Activated CD4-positive, alpha-beta T cell treated with anti-CD3 and anti-CD28 coated beads for 24 hours (primary cell): ENCODE results near the gene IRF7.
"Not testable (repeated sequence)": the region's sequence is repeated elsewhere in the genome, so short reads cannot be mapped to it uniquely, and the experiment has no call there.

Source experiments
- DNase-seq, 2 donors: peaks; one replicate each; pipeline ENCODE4 v3.0.0-alpha.2; 2020; ENCODE audit warnings: low read depth in 2 of 2

The IRF7 gene

DNA sequence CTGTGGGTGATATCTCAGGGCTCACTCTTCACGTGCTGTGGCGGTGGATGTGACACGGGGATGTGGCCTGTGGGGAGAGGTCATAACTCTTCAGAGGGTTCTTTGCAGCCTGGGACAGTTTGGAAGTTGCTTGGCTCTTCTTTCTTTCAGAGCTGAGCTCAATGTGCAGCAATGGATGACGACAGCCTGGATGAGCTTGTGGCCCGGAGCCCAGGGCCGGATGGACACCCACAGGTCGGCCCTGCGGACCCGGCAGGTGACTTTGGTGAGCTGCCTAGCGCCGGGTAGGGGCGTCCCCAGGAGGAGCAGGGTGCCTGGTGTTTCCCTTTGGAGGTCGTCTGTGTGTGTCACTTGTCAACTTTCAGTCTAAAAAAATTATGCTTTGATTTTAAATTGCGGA, 34.4 kb downstream of the IRF7 start:
- no peak for DNase-seq

DNA sequence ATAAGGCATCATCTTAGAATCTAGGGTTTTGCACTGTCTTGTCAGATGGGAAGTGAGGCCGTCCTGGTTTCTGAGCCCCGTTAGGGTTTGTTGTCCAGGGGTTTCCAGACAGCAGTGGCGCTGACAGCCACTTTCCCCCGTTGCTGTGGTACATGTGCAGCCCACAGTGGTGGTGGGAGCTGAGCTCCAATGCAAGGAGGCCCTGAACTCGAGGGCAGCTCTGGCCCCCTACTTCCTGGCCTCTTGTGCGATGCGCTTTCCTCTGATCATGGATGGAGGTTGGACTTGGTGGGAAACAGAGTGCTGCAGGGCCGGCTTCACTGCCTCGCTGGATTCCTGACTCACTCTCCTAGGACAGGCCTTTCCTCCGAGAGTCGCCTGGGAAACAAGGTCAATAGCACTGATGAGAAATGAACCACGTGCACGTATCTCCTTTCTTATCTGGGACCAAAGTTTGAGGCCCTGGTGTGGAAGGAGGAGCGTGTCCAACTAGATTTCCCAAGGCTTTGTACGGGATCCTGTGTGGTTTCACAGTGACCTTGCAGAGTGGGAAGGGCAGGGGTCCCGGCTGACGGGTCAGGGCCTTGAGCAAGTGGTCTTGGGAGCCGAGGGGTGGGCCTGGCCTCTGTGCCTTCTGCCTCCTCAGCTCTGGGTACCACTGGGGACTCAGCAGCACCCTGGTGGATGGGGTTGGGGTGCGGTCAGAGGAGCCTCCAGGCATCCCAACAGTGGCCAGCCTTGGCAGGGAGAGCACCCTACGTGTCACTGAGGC, 35.7 kb downstream of the IRF7 start:
- DNase-seq: no peak

- DNase-seq: no peak
Observed at GRCh38 chr11:578276-579035, 37.3 kb downstream of the IRF7 start.

DNA sequence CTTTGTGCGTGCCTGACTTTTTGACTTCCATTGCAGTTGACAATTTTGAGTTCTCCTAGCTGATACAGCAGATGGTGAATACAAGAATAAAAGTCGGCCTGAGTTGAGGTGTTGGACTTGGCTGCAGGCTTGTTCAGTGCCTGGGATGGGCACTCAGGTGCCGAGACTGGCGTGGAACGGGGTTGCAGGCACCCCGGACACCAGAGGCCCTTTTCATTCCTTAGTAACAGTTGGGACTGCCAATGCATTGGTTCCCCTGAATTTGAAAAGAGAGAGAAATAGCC, 38.2 kb downstream of the IRF7 start:
- no peak for DNase-seq

DNA sequence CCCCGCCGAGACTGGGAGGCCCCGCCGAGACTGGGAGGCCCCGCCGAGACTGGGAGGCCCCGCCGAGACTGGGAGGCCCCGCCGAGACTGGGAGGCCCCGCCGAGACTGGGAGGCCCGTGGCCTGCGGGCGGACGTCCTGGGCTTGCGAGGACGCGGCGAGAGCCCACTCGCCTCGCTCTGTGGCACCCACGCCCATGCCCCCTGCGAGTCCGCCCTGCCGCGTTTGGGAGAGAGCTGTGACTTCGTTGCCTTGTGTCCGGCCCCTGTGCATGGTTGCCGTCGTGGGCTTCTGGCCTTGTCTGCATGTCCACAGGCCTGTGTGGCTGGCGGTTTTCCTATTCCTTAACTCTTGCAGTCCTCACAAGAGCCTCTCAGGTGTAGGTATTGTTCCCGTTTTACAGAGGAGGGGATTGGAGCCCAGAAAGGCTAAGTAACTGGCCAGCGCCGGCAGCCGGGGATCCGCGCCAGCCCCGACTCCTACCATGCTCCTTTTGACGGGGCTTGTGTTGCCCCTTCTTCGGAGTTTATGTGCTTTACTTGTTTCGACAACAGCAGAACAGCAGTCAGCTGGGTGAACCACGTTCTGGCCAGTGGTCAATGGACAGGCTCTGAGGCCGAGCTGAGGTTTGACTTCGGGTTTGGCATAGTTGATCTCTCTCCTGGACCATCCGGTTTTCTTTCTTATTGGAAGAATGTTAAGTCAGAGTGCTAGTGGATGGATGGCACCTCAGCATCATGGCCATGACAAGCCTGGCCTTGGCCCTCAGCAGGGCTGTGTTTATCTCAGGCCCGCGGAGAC, 38.7 kb downstream of the IRF7 start:
- DNase-seq: no peak

- DNase-seq: peak; percentile 89
Observed at GRCh38 chr11:575996-576768, 39.6 kb downstream of the IRF7 start, which contains the start of gene PHRF1. TSS of gene PHRF1 (plus strand) at chr11:576470. CDS start at chr11:581513, 5,043 bp downstream.

GRCh38 chr11:575313-575995, 40.3 kb downstream of the IRF7 start:
- no peak for DNase-seq

- DNase-seq: no peak
Observed at GRCh38 chr11:574632-575312, 41.0 kb downstream of the IRF7 start.

GRCh38 chr11:574031-574570, 41.6 kb downstream of the IRF7 start:
- not testable (repeated sequence) for DNase-seq

- DNase-seq: no peak
Observed at GRCh38 chr11:573146-573759, 42.5 kb downstream of the IRF7 start.

DNA sequence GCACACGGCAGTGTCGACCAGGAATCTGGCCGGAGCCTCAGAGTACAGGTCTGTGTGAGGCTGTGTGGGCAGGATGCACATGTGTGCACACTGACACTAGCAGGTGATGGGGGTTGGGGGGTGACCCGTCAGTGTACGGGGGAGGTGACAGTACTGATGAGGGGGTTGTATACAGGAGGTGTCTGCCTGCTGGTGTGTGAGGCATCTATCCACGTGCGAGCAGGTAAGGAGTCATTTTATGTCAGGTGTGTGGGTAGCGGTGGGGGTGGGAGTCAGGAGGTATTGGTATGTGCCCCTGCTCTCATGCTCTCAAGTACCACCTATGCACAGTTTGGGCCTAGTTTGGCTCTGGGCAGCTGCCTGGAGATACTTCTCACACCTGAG, 44.0 kb downstream of the IRF7 start:
- DNase-seq: no peak

DNA sequence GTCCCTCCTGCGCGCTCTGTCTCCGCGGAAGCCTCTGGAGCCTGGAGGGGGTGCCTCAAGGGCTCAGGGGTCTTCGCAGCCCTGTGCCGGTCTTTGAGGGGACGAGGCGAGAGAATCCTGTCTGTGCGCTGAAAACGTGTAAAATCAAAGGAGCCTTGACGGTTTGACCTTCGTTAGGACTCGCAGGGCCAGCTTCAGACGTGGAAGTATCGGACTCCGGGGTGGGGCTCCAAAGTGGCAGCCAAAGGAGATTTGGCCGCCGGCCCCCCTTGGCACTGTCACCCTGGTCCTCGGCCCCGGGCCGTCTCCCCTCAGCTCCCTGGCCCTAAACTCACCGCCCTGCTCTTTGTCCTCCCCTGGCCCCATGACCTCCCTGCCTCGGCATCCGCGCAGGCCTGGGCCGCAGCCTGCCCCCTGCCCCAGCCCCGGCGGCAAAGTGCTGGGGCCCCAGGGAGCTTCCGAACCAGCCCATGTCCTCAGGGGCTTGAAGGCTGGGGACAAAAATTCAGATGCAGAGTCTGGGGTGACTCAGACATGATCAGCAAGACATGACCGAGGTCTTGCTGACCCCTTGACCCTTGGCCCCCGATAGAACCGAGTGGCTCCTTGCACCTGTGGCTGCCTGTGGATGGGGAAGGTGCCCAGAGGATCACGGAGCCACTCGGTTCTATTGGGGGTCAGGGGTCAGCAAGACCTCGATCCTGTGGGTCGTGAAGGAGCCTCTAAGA, 46.4 kb downstream of the IRF7 start:
- no peak for DNase-seq

DNA sequence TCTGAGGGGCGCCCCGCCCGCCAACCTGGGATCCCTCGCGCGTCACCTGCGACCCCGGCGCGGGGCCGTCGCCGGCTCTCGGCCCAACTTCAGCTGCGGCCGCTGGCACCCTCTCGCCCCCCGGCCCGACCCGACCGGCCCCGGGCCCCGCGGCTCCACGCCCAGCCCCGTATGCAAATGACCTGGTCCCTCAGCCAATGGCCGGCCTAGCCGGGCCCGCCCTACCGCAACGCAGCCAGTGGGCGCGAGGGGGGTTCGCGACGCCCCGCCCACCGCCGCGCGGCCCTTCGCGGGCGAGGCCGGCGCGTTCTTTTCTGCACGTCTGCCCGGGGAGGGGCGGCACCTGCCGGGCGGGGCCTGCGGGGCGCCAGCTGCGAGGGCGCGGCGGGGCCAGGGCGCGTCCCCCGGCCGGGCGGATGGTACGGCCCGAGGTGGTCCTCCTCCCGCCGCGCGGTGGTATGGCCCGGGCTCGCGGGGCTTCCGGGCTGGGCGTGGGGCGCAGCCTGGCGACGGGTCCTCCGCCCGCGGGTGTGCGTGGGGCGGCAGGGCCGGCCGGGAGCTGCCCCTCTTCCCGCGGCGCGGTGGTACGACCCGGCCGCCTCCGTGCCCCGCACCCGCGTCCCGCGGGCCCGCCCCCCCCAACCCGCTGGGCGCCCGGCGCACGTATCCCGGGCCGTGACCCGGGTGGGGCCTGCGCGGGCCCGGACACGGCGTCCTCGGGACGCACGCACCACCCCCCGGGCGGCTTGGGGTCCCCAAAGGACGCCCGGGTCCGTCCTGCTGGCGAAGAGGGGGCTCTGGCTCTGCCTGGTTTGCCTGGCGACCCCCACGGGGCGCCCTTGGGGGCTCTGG, 47.2 kb downstream of the IRF7 start:
- peak; percentile 77 to 91 for DNase-seq

- no peak for DNase-seq
Observed at GRCh38 chr11:567629-568292, 48.0 kb downstream of the IRF7 start.

- no peak for DNase-seq
Observed at GRCh38 chr11:567011-567628, 48.6 kb downstream of the IRF7 start.

GRCh38 chr11:565921-566509, 49.7 kb downstream of the IRF7 start:
- no peak for DNase-seq
